Aorta (tissue), 5 donors: Measurements from ENCODE around the gene CPXM2. TPM values are rescaled to one million over a fixed set of nuclear protein-coding genes. Genes with fewer than 3 reads are reported as not detected.
A peak's percentile ranks its signal among the peaks of the same experiment; 100 is the strongest.

ENCODE experiments used
- ATAC-seq: fragments of 200-7000 bp; cut with Tn5 transposase; one replicate; pipeline ENCODE4 v1.9.1; 2022; ENCODE audit warnings: moderate library complexity; ENCODE audit not compliant: low FRiP score
- DNase-seq, 2 donors: peaks; one replicate each; pipeline ENCODE4 v3.0.0-alpha.2; 2020
- H3K27ac ChIP-seq, 2 donors: one replicate each; pipeline ENCODE4 v1.5.1; 2013; ENCODE audit warnings: low read length in 2 of 2, mild to moderate bottlenecking in 2 of 2, moderate library complexity in 2 of 2, control low read depth in 1 of 2, inconsistent platforms in 1 of 2, low read depth in 1 of 2
- H3K27me3 ChIP-seq, 2 donors: one replicate each; pipeline ENCODE4 v1.6.1; 2013; ENCODE audit warnings: control low read depth in 1 of 2, low read length in 1 of 2, mild to moderate bottlenecking in 1 of 2, moderate library complexity in 1 of 2; ENCODE audit not compliant: insufficient read depth in 2 of 2, control insufficient read depth in 1 of 2
- H3K36me3 ChIP-seq, 2 donors: one replicate each; pipeline ENCODE4 v1.6.1; 2013; ENCODE audit warnings: control low read depth in 1 of 2, low read length in 1 of 2, mild to moderate bottlenecking in 1 of 2; ENCODE audit not compliant: insufficient read depth in 2 of 2, control insufficient read depth in 1 of 2
- H3K4me1 ChIP-seq, 2 donors: one replicate each; pipeline ENCODE4 v1.6.1; 2013; ENCODE audit warnings: low read length in 2 of 2, control low read depth in 1 of 2, mild to moderate bottlenecking in 1 of 2, moderate library complexity in 1 of 2; ENCODE audit not compliant: insufficient read depth in 2 of 2, control insufficient read depth in 1 of 2
- H3K4me3 ChIP-seq, 2 donors: one replicate each; pipeline ENCODE4 v1.5.1; 2013; ENCODE audit warnings: low read length in 2 of 2, control low read depth in 1 of 2, mild to moderate bottlenecking in 1 of 2
- H3K9me3 ChIP-seq: one replicate; pipeline ENCODE4 v1.6.1; 2013; ENCODE audit warnings: mild to moderate bottlenecking, low read length; ENCODE audit not compliant: control insufficient read depth
- whole genome bisulfite sequencing, 2 donors: extraction: QIAGEN DNeasy Blood & Tissue Kit; methylation state at CpG; one replicate each; pipeline ENCODE4 v1.1.7; 2013; 5-methylcytosine and 5-hydroxymethylcytosine counted together
- intact Hi-C, 2 donors: fragments of 100-400 bp; cut with DNase I; formaldehyde crosslinking; loops; one replicate each; pipeline versions ENCODE4 v1.14.2 to v1.15.0; 2022
- polyA plus RNA-seq, 2 donors: library from polyadenylated mRNA; stranded (reverse); fragments of 200-250 nt; gene quantifications; one replicate each; pipeline ENCODE4 v1.2.3, GENCODE V29; 2013
- total RNA-seq, 2 donors: library from RNA; stranded (reverse); fragmentation: NEBNext Ultra II Directional; extraction: Animal tissue kit (Norgen Biotek cat#: 25700); gene quantifications; one replicate each; pipeline ENCODE4 v1.2.1, GENCODE V29; 2021
- donor health status: healthy with polysubstance abuse.
- donor health status: Bipolar disorder and iron deficiency.
- donor health status: DM: no; HTN: no; CAD: no.
- donor health status: DM: no; HTN: no; CAD: no.
- donor health status: DM: yes; HTN: yes; CAD: no.

CPXM2 gene
- total and polyA plus RNA-seq, 4 donors: 43.8 to 169 (median 109) TPM

GRCh38 chr10:123841560-123841959 lies 50.0 kb downstream of the CPXM2 start:
- no peak overlapping the region for H3K27ac ChIP-seq
- H3K4me1 ChIP-seq: no peaks in the 10 kb centered on the region
- H3K27me3 ChIP-seq: no peaks in the 10 kb centered on the region
- H3K9me3 ChIP-seq: no peaks in the 10 kb centered on the region
- intact Hi-C loops: no loop called here
- DNase-seq (no peak), ATAC-seq (no peak)
- peaks cover 0 to 3% of the 10 kb centered on the region in 2 donors for H3K36me3 ChIP-seq
- H3K4me3 ChIP-seq: no peak overlapping the region
- WGBS, 2 donors: 86 to 98% methylated on average over 2 of the region's 2 CpGs

- DNase-seq (no peak), ATAC-seq (no peak)
- Histone ChIP-seq H3K4me1 (no peaks in the 10 kb centered on the region), H3K27ac (no peak overlapping the region), H3K36me3 (peaks cover 0 to 3% of the 10 kb centered on the region in 2 donors), H3K4me3 (no peak overlapping the region), H3K9me3 (no peaks in the 10 kb centered on the region), H3K27me3 (no peaks in the 10 kb centered on the region)
- 90 to 96% methylated on average over 9 of the region's 9 CpGs for WGBS, 2 donors
- intact Hi-C loops: no loop called here
Observed at GRCh38 chr10:123841115-123841514, 50.5 kb downstream of the CPXM2 start.

GRCh38 chr10:123840714-123841113 lies 50.9 kb downstream of the CPXM2 start:
- H3K27ac ChIP-seq: no peak overlapping the region
- no peaks in the 10 kb centered on the region for H3K9me3 ChIP-seq
- DNase-seq (no peak), ATAC-seq (no peak)
- no peak overlapping the region for H3K4me3 ChIP-seq
- H3K36me3 ChIP-seq: peaks cover 0 to 3% of the 10 kb centered on the region in 2 donors
- WGBS, 2 donors: 82 to 90% methylated on average over 4 of the region's 4 CpGs
- intact Hi-C loops: no loop called here
- H3K4me1 ChIP-seq: no peaks in the 10 kb centered on the region
- H3K27me3 ChIP-seq: no peaks in the 10 kb centered on the region

- no peaks in the 10 kb centered on the region for H3K27me3 ChIP-seq
- DNase-seq (no peak), ATAC-seq (no peak)
- H3K36me3 ChIP-seq: peaks cover 0 to 3% of the 10 kb centered on the region in 2 donors
- H3K4me1 ChIP-seq: no peaks in the 10 kb centered on the region
- WGBS, 2 donors: 89 to 96% methylated on average over 13 of the region's 13 CpGs
- no peak overlapping the region for H3K27ac ChIP-seq
- no peaks in the 10 kb centered on the region for H3K9me3 ChIP-seq
- intact Hi-C loops: no loop called here
- no peak overlapping the region for H3K4me3 ChIP-seq
Observed at GRCh38 chr10:123838596-123839310, 52.9 kb downstream of the CPXM2 start.

GRCh38 chr10:123837756-123838155 lies 53.9 kb downstream of the CPXM2 start:
- ATAC-seq: no peak
- Histone ChIP-seq H3K4me1 (no peaks in the 10 kb centered on the region), H3K4me3 (no peak overlapping the region), H3K36me3 (peaks cover 0 to 3% of the 10 kb centered on the region in 2 donors), H3K27ac (no peak overlapping the region), H3K9me3 (no peaks in the 10 kb centered on the region), H3K27me3 (no peaks in the 10 kb centered on the region)
- intact Hi-C loops: no loop called here
- WGBS, 2 donors: 95 to 97% methylated on average over 6 of the region's 6 CpGs
- no peak for DNase-seq

- intact Hi-C loops: no loop called here
- no peak overlapping the region for H3K4me3 ChIP-seq
- no peak overlapping the region for H3K27ac ChIP-seq
- peaks cover 0 to 3% of the 10 kb centered on the region in 2 donors for H3K36me3 ChIP-seq
- DNase-seq (no peak), ATAC-seq (no peak)
- WGBS, 2 donors: 90 to 93% methylated on average over 6 of the region's 6 CpGs
- no peaks in the 10 kb centered on the region for H3K4me1 ChIP-seq
- H3K9me3 ChIP-seq: no peaks in the 10 kb centered on the region
- H3K27me3 ChIP-seq: no peaks in the 10 kb centered on the region
Observed at GRCh38 chr10:123836418-123837145, 55.0 kb downstream of the CPXM2 start.

GRCh38 chr10:123835575-123835974 lies 56.0 kb downstream of the CPXM2 start:
- H3K27me3 ChIP-seq: no peaks in the 10 kb centered on the region
- H3K9me3 ChIP-seq: no peaks in the 10 kb centered on the region
- ATAC-seq: no peak
- H3K36me3 ChIP-seq: no peaks in the 10 kb centered on the region
- H3K4me1 ChIP-seq: no peaks in the 10 kb centered on the region
- intact Hi-C loops: no loop called here
- DNase-seq: no peak
- H3K27ac ChIP-seq: peak overlapping the region; percentile 6 to 23
- WGBS, 2 donors: 21 to 22% methylated on average over 5 of the region's 5 CpGs
- H3K4me3 ChIP-seq: no peak overlapping the region

GRCh38 chr10:123833170-123833850 lies 58.3 kb downstream of the CPXM2 start:
- H3K4me3 ChIP-seq: no peak overlapping the region
- DNase-seq: no peak
- no peaks in the 10 kb centered on the region for H3K9me3 ChIP-seq
- ATAC-seq: no peak
- intact Hi-C loops: no loop called here
- WGBS, 2 donors: 75 to 80% methylated on average over 10 of the region's 10 CpGs
- no peaks in the 10 kb centered on the region for H3K4me1 ChIP-seq
- H3K27me3 ChIP-seq: no peaks in the 10 kb centered on the region
- no peaks in the 10 kb centered on the region for H3K36me3 ChIP-seq
- H3K27ac ChIP-seq: no peak overlapping the region
